ENCODE measurements around the gene HGFAC.
"Not testable (repeated sequence)": the region's sequence is repeated elsewhere in the genome, so short reads cannot be mapped to it uniquely, and the experiment has no call there.

Gene HGFAC

GRCh38 chr4:3458371-3458770 lies 16.6 kb downstream of the HGFAC start:
- no peak overlapping the region for H3K27ac ChIP-seq
- DNase-seq (ENCODE audit: low read depth, low spot score) = no peak

- not testable (repeated sequence) for H3K27ac ChIP-seq; DNase-seq (ENCODE audit: low read depth, low spot score)
Observed at GRCh38 chr4:3459156-3459555, 17.4 kb downstream of the HGFAC start.

GRCh38 chr4:3460926-3461325 lies 19.2 kb downstream of the HGFAC start:
- DNase-seq (ENCODE audit: low read depth, low spot score) = no peak
- no peak overlapping the region for H3K27ac ChIP-seq

- no peak for DNase-seq (ENCODE audit: low read depth, low spot score)
- no peak overlapping the region for H3K27ac ChIP-seq
Observed at GRCh38 chr4:3461515-3462291, 19.9 kb downstream of the HGFAC start.

- DNase-seq (ENCODE audit: low read depth, low spot score) = no peak
Observed at GRCh38 chr4:3462321-3462789, 20.6 kb downstream of the HGFAC start.

GRCh38 chr4:3462790-3463415 lies 21.1 kb downstream of the HGFAC start, which contains the start of gene DOK7:
Gene DOK7, plus strand, starts transcription at chr4:3463306. Its CDS starts 70 bp downstream, at chr4:3463376.
- H3K27ac ChIP-seq = no peak within 1 kb of the TSS
- DNase-seq (ENCODE audit: low read depth, low spot score) = no peak

More at GRCh38 chr4:3462321-3462789, 20.6 kb downstream of the HGFAC start:
- no peak overlapping the region for H3K27ac ChIP-seq

- no peak overlapping the region for H3K27ac ChIP-seq
- DNase-seq (ENCODE audit: low read depth, low spot score) = no peak
Observed at GRCh38 chr4:3463556-3464348, 22.0 kb downstream of the HGFAC start.

- H3K27ac ChIP-seq = no peak overlapping the region
- DNase-seq (ENCODE audit: low read depth, low spot score) = no peak
Observed at GRCh38 chr4:3464349-3464905, 22.7 kb downstream of the HGFAC start.

GRCh38 chr4:3464911-3465697 lies 23.3 kb downstream of the HGFAC start:
- no peak for DNase-seq (ENCODE audit: low read depth, low spot score)
- no peak overlapping the region for H3K27ac ChIP-seq

GRCh38 chr4:3465698-3466671 lies 24.2 kb downstream of the HGFAC start:
- no peak for DNase-seq (ENCODE audit: low read depth, low spot score)
- H3K27ac ChIP-seq = no peak overlapping the region

GRCh38 chr4:3466691-3467600 lies 25.2 kb downstream of the HGFAC start:
- H3K27ac ChIP-seq = no peak overlapping the region
- no peak for DNase-seq (ENCODE audit: low read depth, low spot score)

GRCh38 chr4:3467601-3468031 lies 25.8 kb downstream of the HGFAC start:
- H3K27ac ChIP-seq = no peak overlapping the region
- no peak for DNase-seq (ENCODE audit: low read depth, low spot score)

- no peak for DNase-seq (ENCODE audit: low read depth, low spot score)
- no peak overlapping the region for H3K27ac ChIP-seq
Observed at GRCh38 chr4:3468154-3468553, 26.4 kb downstream of the HGFAC start.

- no peak for DNase-seq (ENCODE audit: low read depth, low spot score)
Observed at GRCh38 chr4:3468804-3469203, 27.0 kb downstream of the HGFAC start.

GRCh38 chr4:3469386-3470243 lies 27.8 kb downstream of the HGFAC start:
- DNase-seq (ENCODE audit: low read depth, low spot score) = no peak
- no peak overlapping the region for H3K27ac ChIP-seq

More at GRCh38 chr4:3468804-3469203, 27.0 kb downstream of the HGFAC start:
- no peak overlapping the region for H3K27ac ChIP-seq

- no peak for DNase-seq (ENCODE audit: low read depth, low spot score)
- no peak overlapping the region for H3K27ac ChIP-seq
Observed at GRCh38 chr4:3470244-3471097, 28.7 kb downstream of the HGFAC start.
